Measurements from ENCODE around the gene PNMA8B.
A peak's percentile ranks its signal among the peaks of the same experiment; 100 is the strongest.
"Not testable (repeated sequence)": the region's sequence is repeated elsewhere in the genome, so short reads cannot be mapped to it uniquely, and the experiment has no call there.

PNMA8B gene

GRCh38 chr19:46533078-46533620 is 37.5 kb upstream of the PNMA8B start:
- no peak for TF ChIP-seq CTCF (IDR thresholded peaks at IDR 0.05; ENCODE audit: low read depth, low read length)
- no peak for DNase-seq (ENCODE audit: extremely low read depth, low read depth)

DNA sequence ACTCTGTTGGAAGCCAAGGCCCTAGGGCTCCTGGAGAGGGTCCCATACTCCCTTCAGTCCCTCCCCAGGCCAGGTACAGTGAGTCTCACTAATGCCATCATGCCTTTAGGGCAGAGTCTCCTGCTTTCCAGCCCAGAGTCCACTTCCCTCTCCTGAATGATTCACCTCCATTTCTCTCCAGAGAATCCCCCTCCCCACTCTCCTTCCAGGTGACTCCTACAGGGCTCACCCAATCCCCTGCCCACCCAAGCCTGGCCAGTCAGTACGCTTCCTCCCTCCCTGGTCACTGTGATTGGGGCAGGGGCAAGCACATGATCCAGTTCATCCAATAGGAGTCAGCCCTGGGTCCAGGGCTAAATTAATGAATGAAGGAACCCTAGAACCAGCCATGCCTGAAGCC is 35.0 kb upstream of the PNMA8B start:
- DNase-seq (ENCODE audit: extremely low read depth, low read depth): no peak
- no peak for TF ChIP-seq CTCF (IDR thresholded peaks at IDR 0.05; ENCODE audit: low read depth, low read length)

- peak; percentile 92 for TF ChIP-seq CTCF (IDR thresholded peaks at IDR 0.05; ENCODE audit: low read depth, low read length)
- DNase-seq (ENCODE audit: extremely low read depth, low read depth): no peak
Measured at GRCh38 chr19:46529622-46530451, 34.2 kb upstream of the PNMA8B start.

DNA sequence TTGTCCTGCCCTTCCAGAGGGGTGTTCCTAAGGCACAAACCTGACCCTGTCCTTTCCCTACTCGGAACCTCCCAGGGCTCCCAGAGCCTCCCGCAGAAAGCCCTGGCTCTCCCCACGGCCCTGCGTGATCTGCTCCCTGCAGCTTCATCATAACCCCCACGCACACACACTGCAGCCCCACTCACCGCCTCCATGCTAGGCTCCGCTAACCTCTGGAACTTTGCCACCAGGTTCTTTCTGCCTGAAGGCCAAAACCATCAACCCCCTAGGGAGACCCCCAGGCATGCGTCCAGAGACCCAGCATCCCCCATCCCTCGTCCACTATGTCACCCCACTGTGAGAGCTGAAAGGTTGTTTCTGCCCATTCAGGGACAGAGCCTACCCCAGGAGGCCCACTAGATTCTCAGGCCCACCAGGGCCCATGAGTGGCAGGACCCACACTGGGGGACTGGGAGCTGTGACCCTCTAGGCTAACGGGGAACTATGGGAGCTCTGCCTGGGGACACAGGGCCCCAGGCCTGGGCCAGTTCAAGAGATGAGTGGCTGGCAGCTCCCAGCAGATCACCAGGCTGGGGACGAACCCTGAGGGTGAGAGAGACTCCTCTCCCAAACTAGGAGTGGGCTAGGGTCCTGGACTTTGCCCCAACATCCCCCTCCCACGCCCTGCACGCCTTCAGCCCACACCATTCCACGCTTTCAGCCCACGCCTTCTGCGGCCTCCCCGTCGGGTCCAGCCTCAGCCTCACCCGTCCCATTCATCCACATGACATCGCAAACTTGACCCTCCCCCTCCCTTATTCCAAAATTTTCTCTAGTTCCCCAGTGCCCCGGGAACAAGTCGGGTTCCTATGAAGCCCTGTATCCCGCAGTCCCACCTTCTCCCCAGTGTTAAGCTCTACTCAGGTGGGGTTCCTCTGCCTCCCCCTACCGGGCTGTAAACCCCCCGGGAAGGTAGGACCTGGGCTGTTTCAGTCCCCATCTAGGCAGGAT is 33.2 kb upstream of the PNMA8B start:
- no peak for DNase-seq (ENCODE audit: extremely low read depth, low read depth)
- TF ChIP-seq CTCF (IDR thresholded peaks at IDR 0.05; ENCODE audit: low read depth, low read length): no peak

DNA sequence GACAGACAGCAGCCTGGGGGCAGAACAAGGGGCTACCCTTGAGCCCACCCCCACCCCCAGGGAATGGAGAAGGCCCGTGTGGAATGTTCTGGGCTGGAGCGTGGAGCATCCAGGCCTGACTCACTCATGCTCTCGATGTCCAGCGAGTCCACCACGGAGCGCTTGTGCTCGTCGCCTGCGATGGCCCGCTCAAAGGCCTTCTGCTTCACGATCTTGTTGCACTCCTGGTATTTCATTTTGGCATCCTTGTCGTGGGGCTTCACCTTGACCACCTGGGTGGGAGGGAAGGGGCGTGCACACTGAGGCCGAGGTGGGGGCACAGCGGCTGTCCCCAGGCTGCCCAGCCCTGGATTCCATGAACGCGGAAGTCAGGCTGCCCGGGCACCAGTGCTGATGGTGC is 31.1 kb upstream of the PNMA8B start:
- not testable (repeated sequence) for DNase-seq (ENCODE audit: extremely low read depth, low read depth)

DNA sequence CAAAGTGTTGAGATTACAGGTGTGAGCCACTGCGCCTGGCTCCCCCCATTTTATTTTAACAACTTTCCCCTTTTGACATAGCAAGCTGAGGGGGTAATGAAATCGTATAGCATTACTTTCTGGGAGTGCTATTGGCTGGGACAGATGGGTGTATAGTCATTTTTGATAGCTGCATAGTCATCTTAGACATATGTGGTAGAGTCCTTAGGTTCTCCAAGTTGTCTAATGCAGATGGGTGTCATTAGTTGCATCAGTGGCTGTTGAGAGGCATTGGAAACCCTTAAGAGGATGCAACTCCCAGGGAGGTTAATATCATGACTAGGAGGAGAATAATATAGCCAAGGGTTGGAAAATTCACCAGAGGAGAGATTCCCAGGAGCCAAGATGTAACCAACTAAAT is 28.6 kb upstream of the PNMA8B start:
- DNase-seq (ENCODE audit: extremely low read depth, low read depth): no peak
- no peak for TF ChIP-seq CTCF (IDR thresholded peaks at IDR 0.05; ENCODE audit: low read depth, low read length)

- not testable (repeated sequence) for DNase-seq (ENCODE audit: extremely low read depth, low read depth)
Measured at GRCh38 chr19:46522988-46523387, 27.3 kb upstream of the PNMA8B start.

Measured in AG09319 (cell line).